GM12878 (cell line): ENCODE measurements around the gene ANKRD17. TPM values are rescaled to one million over a fixed set of nuclear protein-coding genes. Genes with fewer than 3 reads are reported as not detected.

Experiments
- ATAC-seq: fragments of 200-7000 bp; cut with Tn5 transposase; 3 replicates; pipeline ENCODE4 v1.9.1; 2020; ENCODE audit warnings: mild to moderate bottlenecking, moderate library complexity
- BruUV-seq: library from RNA; stranded (reverse); fragments of 400-500 nt; replicated peaks from 2 replicates; lab custom pipeline; 2021; lab: Mats Ljungman, UMichigan
- CTCF ChIA-PET: fragments of 300-600 bp; sonication (Branson Sonifier 250); formaldehyde crosslinking; extraction: SDS; loops from one replicate; lab custom pipeline; 2021; ENCODE audit warnings: inconsistent platforms; lab: Yijun Ruan, JAX
- POLR2A ChIA-PET: fragments of 350-600 bp; formaldehyde crosslinking; extraction: SDS; loops from one replicate; lab custom pipeline; 2021; ENCODE audit warnings: inconsistent platforms; lab: Charles Lee
- RAD21 ChIA-PET: fragments of 300-600 bp; sonication (Branson Sonifier 250); formaldehyde crosslinking; loops from one replicate; lab custom pipeline; 2023; ENCODE audit warnings: antibody characterized with exemption; ENCODE audit not compliant: unreplicated experiment; lab: Charles Lee
- SMC1A ChIA-PET: fragments of 300-600 bp; sonication (Branson Sonifier 250); formaldehyde crosslinking; loops from one replicate; lab custom pipeline; 2023; ENCODE audit not compliant: unreplicated experiment, uncharacterized antibody; lab: Charles Lee
- DNase-seq: peaks from one replicate; pipeline ENCODE4 v3.0.0-alpha.2; 2011; ENCODE audit warnings: low read depth, low spot score
- FAIRE-seq: peaks from 3 replicates; lab custom pipeline; 2011; peaks lifted over from hg19 to GRCh38; lab: Jason Lieb, UNC
- H2AFZ ChIP-seq: 2 replicates; pipeline ENCODE4 v1.6.0; 2011; ENCODE audit warnings: low read depth, low read length, control low read depth; ENCODE audit not compliant: control insufficient read depth
- H3K27ac ChIP-seq: 2 replicates; pipeline ENCODE4 v1.5.1; 2011; ENCODE audit warnings: control low read depth; ENCODE audit not compliant: control insufficient read depth, insufficient read depth
- H3K27me3 ChIP-seq, 2 experiments: replicated peaks in 1 of 2; 2 replicates each; pipeline versions ENCODE4 v1.6.0 to v1.6.1; 2011; ENCODE audit warnings: low read length in 1 of 2; ENCODE audit not compliant: control insufficient read depth in 2 of 2, insufficient read depth in 2 of 2
- H3K36me3 ChIP-seq, 2 experiments: 2 replicates each; pipeline ENCODE4 v1.5.1; 2011; ENCODE audit warnings: low read length in 1 of 2; ENCODE audit not compliant: control insufficient read depth in 2 of 2, insufficient read depth in 2 of 2
- H3K4me1 ChIP-seq: 2 replicates; pipeline ENCODE4 v1.6.1; 2011; ENCODE audit warnings: mild to moderate bottlenecking, low read length, moderate library complexity, mixed read lengths; ENCODE audit not compliant: control insufficient read depth, insufficient read depth
- H3K4me2 ChIP-seq: 2 replicates; pipeline ENCODE4 v1.6.0; 2011; ENCODE audit warnings: control low read depth; ENCODE audit not compliant: control insufficient read depth, insufficient read depth
- H3K4me3 ChIP-seq: fragments of 200-600 bp; sonication (generic); 2 replicates; pipeline ENCODE4 v1.5.1; 2016
- H3K79me2 ChIP-seq: 2 replicates; pipeline ENCODE4 v1.6.0; 2011; ENCODE audit warnings: low read length; ENCODE audit not compliant: control insufficient read depth, insufficient read depth
- H3K9ac ChIP-seq: 2 replicates; pipeline ENCODE4 v1.8.0; 2011; ENCODE audit warnings: low read length, control low read depth, mixed read lengths; ENCODE audit not compliant: control insufficient read depth, insufficient read depth
- H3K9me3 ChIP-seq: replicated peaks from 3 replicates; pipeline ENCODE4 v1.5.1; 2011; ENCODE audit warnings: mild to moderate bottlenecking, low read length; ENCODE audit not compliant: control insufficient read depth, insufficient read depth
- H4K20me1 ChIP-seq: 2 replicates; pipeline ENCODE4 v1.6.0; 2011; ENCODE audit not compliant: control insufficient read depth, insufficient read depth
- CHD1 ChIP-seq: IDR thresholded peaks from 2 replicates; pipeline ENCODE4 v1.6.1; 2012; ENCODE audit warnings: low read depth, low read length, improper control_type of control experiment
- MEF2B ChIP-seq: fragments of 450-650 bp; IDR thresholded peaks from 2 replicates; pipeline ENCODE4 v1.6.1; 2018; ENCODE audit warnings: mild to moderate bottlenecking, moderate library complexity; ENCODE audit not compliant: partially characterized antibody, poor library complexity, severe bottlenecking
- MTA2 ChIP-seq: fragments of 450-650 bp; IDR thresholded peaks from 2 replicates; pipeline ENCODE4 v1.6.1; 2016; ENCODE audit warnings: low read depth, mild to moderate bottlenecking, moderate library complexity
- NBN ChIP-seq: fragments of 450-650 bp; IDR thresholded peaks from 2 replicates; pipeline ENCODE4 v1.6.1; 2016
- NFXL1 ChIP-seq: fragments of 450-650 bp; IDR thresholded peaks from 2 replicates; pipeline ENCODE4 v1.6.1; 2017; ENCODE audit warnings: antibody characterized with exemption, mild to moderate bottlenecking, borderline replicate concordance
- NFYB ChIP-seq: IDR thresholded peaks from 2 replicates; pipeline ENCODE4 v1.6.1; 2011; ENCODE audit warnings: low read depth, mild to moderate bottlenecking, low read length, improper control_type of control experiment, moderate library complexity; ENCODE audit not compliant: insufficient read depth
- POLR2A ChIP-seq: IDR thresholded peaks from 2 replicates; pipeline ENCODE4 v1.6.1; 2011; ENCODE audit warnings: low read depth, mild to moderate bottlenecking, low read length
- REST ChIP-seq: IDR thresholded peaks from 2 replicates; pipeline ENCODE4 v1.6.1; 2012; ENCODE audit warnings: mild to moderate bottlenecking, low read depth, low read length
- SIN3A ChIP-seq: IDR thresholded peaks from 2 replicates; pipeline ENCODE4 v1.6.1; 2012; ENCODE audit warnings: low read depth, low read length, improper control_type of control experiment
- SKIL ChIP-seq: fragments of 450-650 bp; IDR thresholded peaks from 2 replicates; pipeline ENCODE4 v1.6.1; 2017; ENCODE audit warnings: mild to moderate bottlenecking, low read depth, inconsistent platforms; ENCODE audit not compliant: poor library complexity, severe bottlenecking
- TCF12 ChIP-seq: IDR thresholded peaks from 2 replicates; pipeline ENCODE4 v1.6.1; 2011; ENCODE audit warnings: low read depth, mild to moderate bottlenecking, low read length
- ZNF592 ChIP-seq: fragments of 450-650 bp; IDR thresholded peaks from 2 replicates; pipeline ENCODE4 v1.6.1; 2017; ENCODE audit warnings: mild to moderate bottlenecking, moderate library complexity
- WGBS: methylation state at CpG from one replicate; pipeline ENCODE4 v1.1.6; 2016; ENCODE audit warnings: low lambda C conversion rate; ENCODE audit not compliant: insufficient replicate concordance, insufficient coverage; ENCODE audit errors: missing lambda C conversion rate; 5-methylcytosine and 5-hydroxymethylcytosine counted together
- in situ Hi-C: fragments of 300-500 bp; cut with MboI; formaldehyde crosslinking; loops from 9 replicates; pipeline ENCODE4 v1.14.3; 2018; ENCODE audit warnings: mixed read lengths
- intact Hi-C: fragments of 100-400 bp; cut with micrococcal nuclease; formaldehyde crosslinking; loops from one replicate; pipeline ENCODE4 v1.14.2; 2022; ENCODE audit not compliant: unreplicated experiment
- polyA plus RNA-seq, 11 experiments: library from polyadenylated mRNA; depleted of rRNA in 4 of 11; unstranded in 6 of 11; stranded (reverse) in 5 of 11; fragments of >200 nt; fragmentation: Nextera tagmentation in 4 of 11; fragmentation: Illumina TruSeq in 1 of 11; extraction: Ambion mirVana in 4 of 11; extraction: Trizol in 1 of 11; gene quantifications; 1 replicate in 1 of 11; 2 replicates in 10 of 11; pipeline versions ENCODE4 v1.2.1 to v1.2.3, GENCODE V29; 2011 to 2016; ENCODE audit warnings: inconsistent platforms in 2 of 11, missing spikeins in 2 of 11, low read depth in 1 of 11
- total RNA-seq, 4 experiments: library from RNA; depleted of rRNA in 3 of 4; stranded (reverse); fragments of >200 nt in 3 of 4; fragmentation: Illumina TruSeq in 1 of 4; extraction: Trizol in 1 of 4; gene quantifications; 2 replicates each; pipeline versions ENCODE4 v1.2.1 to v1.2.3, GENCODE V29; 2013 to 2021

Gene ANKRD17
- total and polyA plus RNA-seq, 10 of the 15 experiments (the other 5 are each of a cell fraction or from before 2014, with no cell fraction given), result 11.7 to 46.5 (median 32.6) TPM

- RAD21 ChIA-PET, result no interaction called here
Observed at GRCh38 chr4:73109493-73109892, 149.1 kb downstream of the ANKRD17 start.

More at GRCh38 chr4:73109493-73109892, 149.1 kb downstream of the ANKRD17 start:
- TF ChIP-seq TCF12, result no peak
- no peak for TF ChIP-seq MEF2B
- TF ChIP-seq NBN, result no peak
- TF ChIP-seq CHD1, result no peak
- TF ChIP-seq POLR2A, result no peak
- TF ChIP-seq NFYB, result no peak
- no peak for TF ChIP-seq REST
- no peak for TF ChIP-seq SKIL
- no peak for TF ChIP-seq NFXL1
- no peak for TF ChIP-seq SIN3A
- no peak for TF ChIP-seq ZNF592
- TF ChIP-seq MTA2, result no peak
- H3K27me3 ChIP-seq, result no peaks in the 10 kb centered on the region
- FAIRE-seq (no peak), DNase-seq (no peak), ATAC-seq (no peak)
- H3K27ac ChIP-seq, result no peak overlapping the region
- SMC1A ChIA-PET, result interaction anchor here (0.8 kb wide), 1 partner anchor 10 kb away, joined by 3 read pairs; no protein-coding TSS in a partner anchor
- in situ Hi-C loops (no loop called here), intact Hi-C loops (no loop called here)
- H3K79me2 ChIP-seq, result no peaks in the 10 kb centered on the region
- no peaks in the 10 kb centered on the region for H3K9me3 ChIP-seq
- POLR2A ChIA-PET, result no interaction called here
- H3K4me2 ChIP-seq, result no peak overlapping the region
- no peaks in the 10 kb centered on the region for H4K20me1 ChIP-seq
- 100% methylated on average over 4 of the region's 4 CpGs for WGBS
- H3K9ac ChIP-seq, result no peak overlapping the region
- CTCF ChIA-PET, result no interaction called here
- no peak overlapping the region for H3K4me3 ChIP-seq
- no peak overlapping the region for H2AFZ ChIP-seq
- no peaks in the 10 kb centered on the region for H3K4me1 ChIP-seq
- peaks cover 0 to 21% of the 10 kb centered on the region in 2 experiments; a peak in 3 of 4 replicates for H3K36me3 ChIP-seq
- TSS peak; percentile 36 for BruUV-seq
